IMR-90 (cell line): ENCODE results near the gene PYGO2. TPM values are rescaled to one million over a fixed set of nuclear protein-coding genes. Genes with fewer than 3 reads are reported as not detected.

Experiments
- ATAC-seq: fragments of 200-7000 bp; cut with Tn5 transposase; 2 replicates; pipeline ENCODE4 v1.9.1; 2020; ENCODE audit warnings: low read depth, mild to moderate bottlenecking, moderate library complexity
- BruUV-seq: library from RNA; stranded (reverse); fragments of 400-500 nt; replicated peaks from 2 replicates; lab custom pipeline; 2021; lab: Mats Ljungman, UMichigan
- CTCF ChIA-PET: fragments of 300-600 bp; formaldehyde crosslinking; extraction: SDS; loops from one replicate; lab custom pipeline; 2021; ENCODE audit warnings: antibody characterized with exemption; lab: Yijun Ruan, JAX
- POLR2A ChIA-PET: fragments of 300-600 bp; sonication (Branson Sonifier 250); formaldehyde crosslinking; loops from one replicate; lab custom pipeline; 2022; ENCODE audit warnings: antibody characterized with exemption; ENCODE audit not compliant: unreplicated experiment; lab: Charles Lee
- DNase-seq: peaks from one replicate; pipeline ENCODE4 v3.0.0; 2013
- H2AFZ ChIP-seq: replicated peaks from 2 replicates; pipeline ENCODE3; 2013; ENCODE audit warnings: low read length, mild to moderate bottlenecking; ENCODE audit not compliant: poor library complexity
- H2AK5ac ChIP-seq: 2 replicates; pipeline ENCODE4 v1.6.1; 2013; ENCODE audit warnings: low read depth, low read length, inconsistent platforms
- H2AK9ac ChIP-seq: replicated peaks from 2 replicates; pipeline ENCODE3; 2013; ENCODE audit warnings: mild to moderate bottlenecking, low read depth, low read length, moderate library complexity; ENCODE audit not compliant: poor library complexity
- H2BK120ac ChIP-seq: 2 replicates; pipeline ENCODE4 v1.6.1; 2013; ENCODE audit warnings: low read depth, low read length, inconsistent platforms
- H2BK15ac ChIP-seq: 3 replicates; pipeline ENCODE4 v1.6.1; 2013; ENCODE audit warnings: low read depth, low read length, inconsistent platforms
- H2BK20ac ChIP-seq: 2 replicates; pipeline ENCODE4 v1.6.1; 2013; ENCODE audit warnings: low read depth, mild to moderate bottlenecking, inconsistent platforms, low read length, moderate library complexity
- H2BK5ac ChIP-seq: 2 replicates; pipeline ENCODE4 v1.6.1; 2013; ENCODE audit warnings: mild to moderate bottlenecking, low read depth, low read length, inconsistent platforms; ENCODE audit not compliant: poor library complexity, severe bottlenecking
- H3K14ac ChIP-seq: replicated peaks from 2 replicates; pipeline ENCODE4 v1.6.1; 2013; ENCODE audit warnings: low read depth, low read length, inconsistent platforms
- H3K18ac ChIP-seq: 2 replicates; pipeline ENCODE4 v1.6.1; 2013; ENCODE audit warnings: low read depth, low read length, control low read depth
- H3K23ac ChIP-seq: 2 replicates; pipeline ENCODE4 v1.6.1; 2013; ENCODE audit warnings: low read depth, low read length, inconsistent platforms
- H3K27ac ChIP-seq: 2 replicates; pipeline ENCODE4 v1.5.1; 2013; ENCODE audit warnings: mild to moderate bottlenecking, control low read depth, low read length; ENCODE audit not compliant: insufficient read depth
- H3K27me3 ChIP-seq: 2 replicates; pipeline ENCODE4 v1.6.1; 2013; ENCODE audit warnings: low read length; ENCODE audit not compliant: control insufficient read depth, insufficient read depth
- H3K36me3 ChIP-seq: 2 replicates; pipeline ENCODE4 v1.6.1; 2013; ENCODE audit warnings: low read length, mixed read lengths; ENCODE audit not compliant: control insufficient read depth, insufficient read depth
- H3K4ac ChIP-seq: 2 replicates; pipeline ENCODE4 v1.6.1; 2013; ENCODE audit warnings: low read depth, low read length, inconsistent platforms
- H3K4me1 ChIP-seq: 2 replicates; pipeline ENCODE4 v1.6.1; 2013; ENCODE audit warnings: low read length, mixed read lengths; ENCODE audit not compliant: control insufficient read depth, insufficient read depth
- H3K4me2 ChIP-seq: 2 replicates; pipeline ENCODE4 v1.6.1; 2013; ENCODE audit warnings: low read depth, mild to moderate bottlenecking, control low read depth, low read length, moderate library complexity
- H3K4me3 ChIP-seq: 2 replicates; pipeline ENCODE4 v1.5.1; 2013; ENCODE audit warnings: low read depth, mild to moderate bottlenecking, control low read depth, low read length, moderate library complexity; ENCODE audit not compliant: insufficient read depth
- H3K56ac ChIP-seq: 2 replicates; pipeline ENCODE4 v1.6.1; 2013; ENCODE audit warnings: low read length, inconsistent platforms; ENCODE audit not compliant: insufficient read depth; ENCODE audit errors: extremely low read depth
- H3K79me1 ChIP-seq, 2 experiments: 2 replicates each; pipeline ENCODE4 v1.6.1; 2013; ENCODE audit warnings: low read length in 2 of 2, inconsistent platforms in 1 of 2, low read depth in 1 of 2
- H3K9ac ChIP-seq: 2 replicates; pipeline ENCODE4 v1.6.1; 2013; ENCODE audit warnings: low read depth, low read length, control low read depth
- H3K9me1 ChIP-seq: 2 replicates; pipeline ENCODE4 v1.6.1; 2013; ENCODE audit warnings: low read length, inconsistent platforms; ENCODE audit not compliant: insufficient read depth
- H3K9me3 ChIP-seq: 2 replicates; pipeline ENCODE4 v1.6.1; 2013; ENCODE audit warnings: low read length; ENCODE audit not compliant: control insufficient read depth, insufficient read depth
- H4K20me1 ChIP-seq: 2 replicates; pipeline ENCODE4 v1.6.1; 2013; ENCODE audit warnings: low read length, inconsistent platforms; ENCODE audit not compliant: insufficient read depth
- H4K5ac ChIP-seq: 2 replicates; pipeline ENCODE4 v1.6.1; 2013; ENCODE audit warnings: mild to moderate bottlenecking, low read depth, low read length, control low read depth
- H4K8ac ChIP-seq, 2 experiments: 2 replicates each; pipeline ENCODE4 v1.6.1; 2013; ENCODE audit warnings: low read depth in 2 of 2, low read length in 2 of 2, control low read depth in 1 of 2, inconsistent platforms in 1 of 2
- H4K91ac ChIP-seq: 2 replicates; pipeline ENCODE4 v1.6.1; 2013; ENCODE audit warnings: low read depth, low read length, inconsistent platforms; ENCODE audit not compliant: insufficient read depth
- BHLHE40 ChIP-seq: fragments of 150-350 bp; IDR thresholded peaks from 2 replicates; pipeline ENCODE4 v1.6.1; 2016; ENCODE audit warnings: mild to moderate bottlenecking, low read depth, low read length
- CEBPB ChIP-seq: IDR thresholded peaks from 2 replicates; pipeline ENCODE4 v1.6.1; 2012; ENCODE audit warnings: low read depth, low read length, improper control_type of control experiment
- CHD1 ChIP-seq: IDR thresholded peaks from 2 replicates; pipeline ENCODE4 v1.6.1; 2012; ENCODE audit warnings: low read depth, low read length, improper control_type of control experiment
- CTCF ChIP-seq: conservative IDR thresholded peaks from 2 replicates; pipeline ENCODE4 v1.5.1; 2012; ENCODE audit warnings: mild to moderate bottlenecking, low read depth, low read length, improper control_type of control experiment
- FOS ChIP-seq: fragments of 150-350 bp; IDR thresholded peaks from 2 replicates; pipeline ENCODE4 v1.6.1; 2016; ENCODE audit warnings: low read depth, low read length
- MAFK ChIP-seq: IDR thresholded peaks from 2 replicates; pipeline ENCODE4 v1.6.1; 2012; ENCODE audit warnings: low read depth, low read length, improper control_type of control experiment
- MAZ ChIP-seq: IDR thresholded peaks from 2 replicates; pipeline ENCODE4 v1.6.1; 2012; ENCODE audit warnings: low read depth, mild to moderate bottlenecking, low read length, improper control_type of control experiment, moderate library complexity, borderline replicate concordance
- MXI1 ChIP-seq: IDR thresholded peaks from 2 replicates; pipeline ENCODE4 v1.6.1; 2012; ENCODE audit warnings: low read depth, mild to moderate bottlenecking, low read length, moderate library complexity, borderline replicate concordance
- NFE2L2 ChIP-seq: fragments of 150-350 bp; IDR thresholded peaks from 2 replicates; pipeline ENCODE4 v1.6.1; 2016; ENCODE audit warnings: low read depth, mild to moderate bottlenecking, low read length
- POLR2A ChIP-seq: IDR thresholded peaks from 2 replicates; pipeline ENCODE4 v1.6.1; 2012; ENCODE audit warnings: mild to moderate bottlenecking, low read depth, low read length
- RAD21 ChIP-seq: IDR thresholded peaks from 2 replicates; pipeline ENCODE4 v1.6.1; 2012; ENCODE audit warnings: low read length, improper control_type of control experiment
- RCOR1 ChIP-seq: IDR thresholded peaks from 2 replicates; pipeline ENCODE4 v1.6.1; 2012; ENCODE audit warnings: mild to moderate bottlenecking, low read length, improper control_type of control experiment; ENCODE audit not compliant: insufficient replicate concordance
- RFX5 ChIP-seq: IDR thresholded peaks from 2 replicates; pipeline ENCODE4 v1.8.0; 2012; ENCODE audit warnings: low read depth, mild to moderate bottlenecking, low read length, moderate library complexity
- SMC3 ChIP-seq: fragments of 150-350 bp; IDR thresholded peaks from 2 replicates; pipeline ENCODE4 v1.6.1; 2016; ENCODE audit warnings: low read depth, mild to moderate bottlenecking, antibody characterized with exemption, low read length, moderate library complexity
- USF2 ChIP-seq: fragments of 150-350 bp; IDR thresholded peaks from 2 replicates; pipeline ENCODE4 v1.6.1; 2017; ENCODE audit warnings: mild to moderate bottlenecking, antibody characterized with exemption, low read length, low read depth
- WGBS, 2 experiments: methylation state at CpG; one replicate each; pipeline versions ENCODE4 v1.1.5 to v1.1.7; 2013; ENCODE audit warnings: missing lambda C conversion rate in 2 of 2; ENCODE audit not compliant: insufficient read length in 1 of 2; ENCODE audit errors: extremely low coverage in 2 of 2; 5-methylcytosine and 5-hydroxymethylcytosine counted together
- dilution Hi-C: fragments of 300-500 bp; cut with HindIII; formaldehyde crosslinking; loops from one replicate; pipeline ENCODE4 v1.14.3; 2018; ENCODE audit warnings: low sequenced_read_pairs; ENCODE audit not compliant: unreplicated experiment
- in situ Hi-C: fragments of 300-500 bp; cut with MboI; formaldehyde crosslinking; loops from 3 replicates; pipeline ENCODE4 v1.14.3; 2019; ENCODE audit warnings: low sequenced_read_pairs, inconsistent platforms, mixed read lengths
- intact Hi-C: fragments of 100-400 bp; cut with micrococcal nuclease; formaldehyde crosslinking; loops from 2 replicates; pipeline ENCODE4 v1.10.0; 2022
- polyA plus RNA-seq, 3 experiments: library from polyadenylated mRNA; depleted of rRNA; stranded (reverse); fragments of >200 nt; gene quantifications; 2 replicates each; pipeline ENCODE4 v1.2.3, GENCODE V29; 2012; ENCODE audit warnings: low replicate concordance in 1 of 3
- total RNA-seq: library from RNA; depleted of rRNA; stranded (reverse); fragments of >200 nt; gene quantifications from 2 replicates; pipeline ENCODE4 v1.2.3, GENCODE V29; 2012
- TF ChIP-seq, protein P1 (sequence below): fragments of 150-350 bp; IDR thresholded peaks from 2 replicates; pipeline ENCODE4 v1.6.1; 2016; ENCODE audit warnings: low read depth, mild to moderate bottlenecking, low read length, moderate library complexity, borderline replicate concordance

Gene PYGO2
- total and polyA plus RNA-seq, 2 of the 4 experiments (the other 2 are of a cell fraction) = 5.4 to 14.8 TPM

DNA sequence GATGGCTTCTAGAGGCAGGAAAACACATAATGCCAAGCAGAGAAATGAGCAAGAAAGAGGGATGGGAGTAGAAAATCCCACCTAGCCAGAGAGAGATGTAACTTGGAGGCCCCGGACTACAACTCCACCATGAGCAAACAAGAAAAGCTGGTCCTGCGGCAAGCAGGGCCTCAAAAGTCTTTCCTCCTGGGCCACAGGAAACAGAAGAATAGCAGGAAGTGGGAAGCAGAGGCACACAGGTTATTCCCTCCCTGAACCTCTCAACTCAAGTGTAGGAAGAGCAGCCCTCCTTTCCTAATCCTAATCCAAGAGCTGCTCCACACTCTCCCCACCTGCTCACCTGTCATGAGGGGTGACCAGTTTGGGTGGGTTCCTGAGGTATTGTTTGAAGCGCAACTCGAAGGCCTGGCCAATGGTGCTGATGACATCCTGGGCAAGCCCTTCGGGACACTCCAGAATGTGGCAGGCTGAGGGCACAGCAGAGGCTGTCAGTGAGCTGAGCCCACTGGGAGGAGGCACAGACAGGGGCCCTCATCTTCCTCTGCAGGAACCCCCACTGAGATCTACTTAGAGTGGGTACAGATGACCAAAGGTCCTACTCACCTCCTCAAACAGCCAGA, 5.9 kb upstream of the PYGO2 start:
- Histone ChIP-seq H4K20me1 (peaks cover 47% of the 10 kb centered on the region), H3K56ac (no peak overlapping the region; the same call in 1 of the 2 replicates), H3K23ac (no peak overlapping the region), H3K9me1 (peaks cover 7% of the 10 kb centered on the region), H3K4me3 (no peak overlapping the region), H2BK20ac (no peak overlapping the region), H3K9me3 (no peaks in the 10 kb centered on the region), H3K27ac (no peak overlapping the region), H2BK5ac (no peak overlapping the region), H3K79me1 (peaks cover 25 to 81% of the 10 kb centered on the region in 2 experiments), H2AFZ (no peak overlapping the region), H3K36me3 (peaks cover 54% of the 10 kb centered on the region), H3K4me1 (peaks cover 15% of the 10 kb centered on the region), H2AK9ac (peak overlapping the region; percentile 25), H3K27me3 (no peaks in the 10 kb centered on the region), H4K91ac (no peak overlapping the region), H3K4me2 (no peak overlapping the region; the same call in 1 of the 2 replicates), H2AK5ac (0 out of 2 replicates have a peak overlapping the region, but pooled peaks have one; percentile 3), H3K14ac (no peak overlapping the region), H3K9ac (0 out of 2 replicates have a peak overlapping the region, but pooled peaks have one; percentile 6), H4K8ac (no peak overlapping the region), H3K18ac (no peak overlapping the region), H4K5ac (no peak overlapping the region), H2BK120ac (no peak overlapping the region), H3K4ac (no peak overlapping the region), H2BK15ac (no peak overlapping the region)
- WGBS, 2 experiments = 94% methylated on average over 3 of the region's 5 CpGs; no CpG with 5 or more reads in 1 of the 2 experiments
- ATAC-seq (no peak), DNase-seq (no peak)
- BruUV-seq = no TSS peak
- CTCF ChIA-PET = no interaction called here
- dilution Hi-C loops = no loop called here
- in situ Hi-C loops = no loop called here
- TF ChIP-seq MAFK (no peak), USF2 (no peak), SMC3 (no peak), FOS (no peak), CHD1 (no peak), CTCF (no peak), CEBPB (no peak), RCOR1 (no peak), RAD21 (no peak), MAZ (no peak), NFE2L2 (no peak), MXI1 (no peak), RFX5 (no peak), BHLHE40 (no peak), POLR2A (no peak)
- TF ChIP-seq, protein P1, sequence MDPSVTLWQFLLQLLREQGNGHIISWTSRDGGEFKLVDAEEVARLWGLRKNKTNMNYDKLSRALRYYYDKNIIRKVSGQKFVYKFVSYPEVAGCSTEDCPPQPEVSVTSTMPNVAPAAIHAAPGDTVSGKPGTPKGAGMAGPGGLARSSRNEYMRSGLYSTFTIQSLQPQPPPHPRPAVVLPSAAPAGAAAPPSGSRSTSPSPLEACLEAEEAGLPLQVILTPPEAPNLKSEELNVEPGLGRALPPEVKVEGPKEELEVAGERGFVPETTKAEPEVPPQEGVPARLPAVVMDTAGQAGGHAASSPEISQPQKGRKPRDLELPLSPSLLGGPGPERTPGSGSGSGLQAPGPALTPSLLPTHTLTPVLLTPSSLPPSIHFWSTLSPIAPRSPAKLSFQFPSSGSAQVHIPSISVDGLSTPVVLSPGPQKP = no peak
- POLR2A ChIA-PET = no interaction called here
- intact Hi-C loops = no loop called here
